ENCODE measurements around the gene BATF3. TPM values are rescaled to one million over a fixed set of nuclear protein-coding genes. Genes with fewer than 3 reads are reported as not detected.

The BATF3 gene
- total RNA-seq, 1 donor from 2014 or later = 3.5 TPM

Other genes starting within 250 kb of the BATF3 start
- 10.6 TPM for gene ATF3, start 91.1 kb downstream of the BATF3 start, total RNA-seq
- 35.5 TPM for gene NSL1, start 91.9 kb upstream of the BATF3 start, total RNA-seq
- 11.0 TPM for gene TATDN3, start 92.1 kb upstream of the BATF3 start, total RNA-seq
- gene SPATA45, start 147.8 kb upstream of the BATF3 start, total RNA-seq = not detected
- 11.1 TPM for gene FLVCR1, start 158.4 kb upstream of the BATF3 start, total RNA-seq